ENCODE data around the gene TRPV6.

Gene TRPV6

DNA sequence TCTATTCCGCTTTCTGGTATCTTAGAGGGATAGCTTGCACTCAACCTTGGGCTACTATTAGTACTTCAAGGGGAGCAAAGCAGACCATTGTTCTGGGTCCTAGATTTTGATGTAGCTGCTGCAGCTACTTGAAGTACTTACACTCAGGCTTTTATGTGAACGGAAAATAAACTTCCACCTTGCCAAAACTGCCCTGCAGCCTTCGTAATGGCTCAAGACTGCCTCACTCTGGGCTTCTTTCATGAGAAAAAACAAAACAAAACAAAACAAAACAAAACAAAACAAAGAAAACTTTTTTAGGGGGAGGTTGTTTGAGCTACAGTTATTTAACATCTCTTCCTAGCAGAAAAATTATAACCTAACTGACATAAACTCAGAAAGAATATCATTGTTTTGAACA lies 50.1 kb downstream of the TRPV6 start:
- TF ChIP-seq ZFX (IDR thresholded peaks at IDR 0.05; ENCODE audit: borderline replicate concordance): no peak
- TF ChIP-seq, protein P1, sequence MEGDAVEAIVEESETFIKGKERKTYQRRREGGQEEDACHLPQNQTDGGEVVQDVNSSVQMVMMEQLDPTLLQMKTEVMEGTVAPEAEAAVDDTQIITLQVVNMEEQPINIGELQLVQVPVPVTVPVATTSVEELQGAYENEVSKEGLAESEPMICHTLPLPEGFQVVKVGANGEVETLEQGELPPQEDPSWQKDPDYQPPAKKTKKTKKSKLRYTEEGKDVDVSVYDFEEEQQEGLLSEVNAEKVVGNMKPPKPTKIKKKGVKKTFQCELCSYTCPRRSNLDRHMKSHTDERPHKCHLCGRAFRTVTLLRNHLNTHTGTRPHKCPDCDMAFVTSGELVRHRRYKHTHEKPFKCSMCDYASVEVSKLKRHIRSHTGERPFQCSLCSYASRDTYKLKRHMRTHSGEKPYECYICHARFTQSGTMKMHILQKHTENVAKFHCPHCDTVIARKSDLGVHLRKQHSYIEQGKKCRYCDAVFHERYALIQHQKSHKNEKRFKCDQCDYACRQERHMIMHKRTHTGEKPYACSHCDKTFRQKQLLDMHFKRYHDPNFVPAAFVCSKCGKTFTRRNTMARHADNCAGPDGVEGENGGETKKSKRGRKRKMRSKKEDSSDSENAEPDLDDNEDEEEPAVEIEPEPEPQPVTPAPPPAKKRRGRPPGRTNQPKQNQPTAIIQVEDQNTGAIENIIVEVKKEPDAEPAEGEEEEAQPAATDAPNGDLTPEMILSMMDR (IDR thresholded peaks at IDR 0.05): no peak
- no peak overlapping the region for H3K27ac ChIP-seq

DNA sequence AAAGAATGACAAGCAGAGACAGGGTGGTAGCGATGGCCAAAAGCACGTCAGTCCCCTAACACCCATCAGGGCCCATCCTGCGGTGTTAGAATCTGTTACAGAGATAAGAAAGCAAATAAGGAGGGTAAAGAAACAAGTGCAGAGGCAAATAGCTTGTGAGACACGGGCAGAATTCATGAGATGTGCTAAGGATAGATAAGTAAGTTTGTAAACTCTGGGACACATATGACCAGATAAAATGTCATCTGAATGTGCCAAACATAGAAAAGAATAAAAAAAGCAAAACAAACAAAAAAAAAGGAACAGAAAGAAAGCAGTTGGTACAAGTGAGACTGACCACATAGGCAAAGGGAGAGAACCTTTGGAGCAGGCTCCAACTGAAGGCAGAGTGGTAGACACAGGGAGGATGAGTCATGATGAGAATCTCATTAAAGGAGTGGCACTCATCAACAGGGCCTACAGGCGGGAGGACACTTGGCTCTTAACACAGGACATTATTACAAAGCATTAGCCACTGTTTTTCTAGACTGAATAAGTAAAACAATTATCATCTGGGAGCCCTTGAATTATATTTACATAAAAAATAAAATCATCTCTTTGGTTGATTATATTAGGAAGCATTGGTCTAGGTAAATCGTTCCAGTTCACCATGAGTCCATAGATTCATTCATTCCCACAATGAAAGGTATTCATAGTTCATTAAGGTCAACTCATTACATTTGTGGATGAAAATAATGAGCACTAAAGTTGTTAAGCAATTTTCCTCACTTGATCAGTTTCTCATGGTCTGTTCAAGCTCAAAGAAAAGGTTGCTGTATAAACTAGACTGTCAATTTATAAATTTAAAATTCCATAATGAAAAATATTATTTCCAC lies 52.1 kb downstream of the TRPV6 start:
- no peak overlapping the region for H3K27ac ChIP-seq
- TF ChIP-seq, protein P1 (IDR thresholded peaks at IDR 0.05): no peak
- no peak for TF ChIP-seq ZFX (IDR thresholded peaks at IDR 0.05; ENCODE audit: borderline replicate concordance)

DNA sequence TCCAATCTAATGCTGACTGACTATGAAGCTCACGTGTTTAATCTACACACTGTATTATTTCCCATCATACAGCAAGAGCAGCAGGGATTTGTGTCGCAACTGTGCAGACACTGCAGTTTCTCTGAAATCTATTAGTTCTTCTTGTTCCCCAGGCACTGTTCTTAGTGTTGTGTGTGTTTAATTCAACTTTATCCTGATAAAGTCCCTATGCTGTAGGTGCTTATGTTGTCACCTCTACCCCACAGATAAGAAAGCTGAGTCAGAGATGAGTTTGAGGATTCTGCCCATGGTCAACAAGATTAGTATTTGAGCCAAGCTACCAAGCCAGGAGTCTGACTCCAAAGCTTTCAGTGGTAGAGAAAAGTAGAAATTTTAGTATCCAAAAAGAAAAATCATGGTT lies 53.1 kb downstream of the TRPV6 start:
- TF ChIP-seq, protein P1 (IDR thresholded peaks at IDR 0.05): no peak
- TF ChIP-seq ZFX (IDR thresholded peaks at IDR 0.05; ENCODE audit: borderline replicate concordance): no peak
- H3K27ac ChIP-seq: no peak overlapping the region

DNA sequence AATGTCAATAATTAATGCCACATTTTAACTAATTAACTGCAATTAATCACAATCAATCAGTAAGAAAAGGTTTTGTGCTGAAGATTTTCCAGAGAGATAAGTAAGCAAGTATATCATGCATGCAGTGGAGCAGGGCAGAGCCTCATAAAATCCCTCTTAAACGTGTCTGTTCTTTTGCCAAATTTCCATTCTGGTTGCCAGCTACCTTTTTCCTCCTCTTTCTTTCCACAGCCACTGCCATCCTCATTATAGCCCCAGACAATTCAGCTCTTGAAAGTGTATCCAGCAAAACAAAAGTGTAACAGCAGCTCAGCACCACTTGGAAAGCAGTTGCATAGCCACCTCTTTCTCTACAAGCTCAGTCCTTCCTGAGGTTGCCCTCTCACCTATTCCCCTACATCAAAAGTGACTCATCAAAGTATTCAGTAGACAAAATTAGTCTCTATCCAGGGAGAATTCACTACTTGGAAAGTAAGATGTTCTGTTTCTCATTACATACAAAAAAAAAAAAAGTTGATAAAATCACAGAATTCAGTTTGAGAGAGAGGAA lies 57.5 kb downstream of the TRPV6 start:
- TF ChIP-seq, protein P1 (IDR thresholded peaks at IDR 0.05): no peak
- TF ChIP-seq ZFX (IDR thresholded peaks at IDR 0.05; ENCODE audit: borderline replicate concordance): no peak
- H3K27ac ChIP-seq: no peak overlapping the region

DNA sequence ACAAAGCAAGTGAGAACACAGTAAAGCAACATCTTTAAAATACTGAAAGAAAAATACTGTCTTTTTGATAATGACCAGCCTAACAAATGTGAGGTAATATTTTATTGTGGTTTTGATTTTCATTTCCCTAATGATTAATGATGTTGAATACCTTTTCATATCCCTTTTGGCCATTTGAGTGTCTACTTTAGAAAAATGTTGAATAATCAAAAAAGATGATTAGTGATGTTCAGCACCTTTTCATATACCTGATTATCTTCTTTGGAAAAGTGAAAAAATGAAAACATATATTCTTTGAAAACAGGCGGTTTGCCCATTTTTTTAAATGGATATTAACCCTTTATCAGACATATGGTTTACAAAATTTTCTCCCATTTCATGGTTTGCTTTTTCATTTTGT lies 62.8 kb downstream of the TRPV6 start:
- H3K27ac ChIP-seq: no peak overlapping the region
- TF ChIP-seq, protein P1 (IDR thresholded peaks at IDR 0.05): no peak
- no peak for TF ChIP-seq ZFX (IDR thresholded peaks at IDR 0.05; ENCODE audit: borderline replicate concordance)
